ENCODE results near the gene GDF7.

GDF7 gene

GRCh38 chr2:20645301-20645701, 21.6 kb upstream of the GDF7 start:
- DNase-seq (ENCODE audit: low read depth in 2 of 2): no peak

DNA sequence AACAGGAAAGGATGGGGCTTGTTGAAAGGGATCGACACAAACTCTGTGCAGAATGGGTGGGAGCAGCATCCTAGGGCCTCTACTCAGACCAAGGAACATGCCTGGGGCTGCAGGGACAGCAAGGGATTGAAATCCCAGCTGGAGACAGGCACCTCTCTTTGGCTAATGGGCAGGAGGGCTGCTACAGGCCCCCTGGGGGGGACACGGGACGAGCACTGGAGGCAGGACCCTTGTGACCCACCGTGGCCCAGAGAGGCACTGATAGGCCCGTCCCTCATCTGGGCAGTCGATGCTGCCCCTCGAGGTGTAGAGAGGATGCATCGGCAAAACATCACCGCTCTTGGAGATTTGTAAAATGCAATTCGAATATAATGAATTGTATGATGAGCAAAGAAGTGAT, 21.2 kb upstream of the GDF7 start:
- DNase-seq (ENCODE audit: low read depth in 2 of 2): no peak

DNA sequence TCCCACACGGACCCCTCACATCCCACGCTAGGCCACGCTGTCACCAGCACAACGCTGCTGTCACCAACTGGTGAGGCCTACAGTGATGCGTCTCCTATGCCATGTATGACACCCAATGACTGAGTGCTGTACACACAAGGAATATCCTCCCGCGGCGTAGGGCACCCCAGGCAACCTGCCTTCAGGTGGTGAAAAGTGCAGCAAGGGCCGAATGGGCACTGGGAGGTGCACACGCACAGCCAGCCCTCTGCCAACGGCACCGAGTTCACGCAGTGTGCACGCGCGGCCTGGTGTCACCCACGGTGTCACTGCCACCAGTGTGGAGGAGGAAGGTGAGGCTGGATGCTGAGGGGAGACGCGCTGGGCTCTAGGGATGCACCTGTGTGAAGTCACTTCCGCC, 20.5 kb upstream of the GDF7 start:
- DNase-seq (ENCODE audit: low read depth in 2 of 2): no peak

DNA sequence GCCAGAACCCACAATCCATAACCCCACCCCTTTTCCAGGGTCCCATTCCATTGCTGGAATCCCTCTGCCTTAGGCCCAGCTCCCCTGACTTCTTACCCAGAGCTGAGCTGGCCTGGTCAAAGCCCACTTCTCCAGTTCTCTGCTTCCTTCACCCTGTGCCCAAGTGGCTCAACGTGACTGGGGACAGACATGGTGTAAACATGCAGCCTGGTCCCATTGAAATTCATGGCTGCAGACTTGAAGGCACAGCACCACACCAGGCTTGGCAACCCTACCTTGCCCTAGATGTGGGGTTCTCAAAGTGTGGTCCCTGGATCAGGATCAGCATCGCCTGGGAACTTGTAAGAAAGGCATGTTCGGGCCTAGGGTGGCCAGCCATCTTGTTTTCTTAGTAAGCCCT, 19.7 kb upstream of the GDF7 start:
- no peak for DNase-seq (ENCODE audit: low read depth in 2 of 2)

- no peak for DNase-seq (ENCODE audit: low read depth in 2 of 2)
Measured at GRCh38 chr2:20647738-20648137, 19.2 kb upstream of the GDF7 start.

GRCh38 chr2:20648206-20648605, 18.7 kb upstream of the GDF7 start:
- DNase-seq (ENCODE audit: low read depth in 2 of 2): no peak

DNA sequence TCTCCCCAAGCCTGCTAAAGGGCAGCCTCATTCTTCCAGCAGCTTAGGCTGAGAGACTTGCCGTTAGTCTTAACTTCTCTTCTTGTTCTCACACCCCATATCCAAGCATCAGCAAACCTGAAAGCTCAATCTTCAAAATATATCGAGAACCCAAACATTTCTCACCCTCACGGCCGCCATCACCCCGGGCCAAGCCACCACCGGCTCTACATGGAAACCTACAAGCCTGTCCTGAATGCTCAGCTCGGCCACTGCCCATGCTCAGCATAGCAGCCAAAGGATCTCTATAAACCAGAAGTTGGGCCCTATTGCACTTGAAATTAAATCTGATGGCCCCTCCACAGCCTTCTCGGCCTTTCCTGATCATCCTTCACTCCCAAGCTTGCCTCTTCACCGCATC, 18.1 kb upstream of the GDF7 start:
- no peak for DNase-seq (ENCODE audit: low read depth in 2 of 2)

DNA sequence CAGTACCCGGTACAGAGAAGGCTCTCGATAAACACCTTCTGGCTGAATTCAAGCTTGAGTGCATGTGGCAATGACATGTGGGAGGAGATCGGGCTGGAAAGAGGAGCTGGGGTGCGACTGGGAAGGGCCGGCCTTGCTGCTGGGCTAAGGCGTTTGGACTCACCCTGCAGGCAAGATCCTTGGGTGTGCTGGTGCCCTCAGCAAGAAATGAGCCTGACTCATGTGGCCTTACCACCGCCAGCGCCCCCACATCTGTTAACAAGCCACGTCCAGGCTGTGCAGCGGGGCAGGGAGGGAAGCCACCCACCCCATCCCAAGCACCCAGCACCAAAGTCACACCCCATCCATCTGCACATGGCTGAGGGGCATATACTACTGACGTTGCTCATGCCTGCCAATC, 17.4 kb upstream of the GDF7 start:
- DNase-seq (ENCODE audit: low read depth in 2 of 2): no peak

GRCh38 chr2:20649976-20650375, 17.0 kb upstream of the GDF7 start:
- no peak for DNase-seq (ENCODE audit: low read depth in 2 of 2)

- no peak for DNase-seq (ENCODE audit: low read depth in 2 of 2)
Measured at GRCh38 chr2:20650393-20650876, 16.5 kb upstream of the GDF7 start.

DNA sequence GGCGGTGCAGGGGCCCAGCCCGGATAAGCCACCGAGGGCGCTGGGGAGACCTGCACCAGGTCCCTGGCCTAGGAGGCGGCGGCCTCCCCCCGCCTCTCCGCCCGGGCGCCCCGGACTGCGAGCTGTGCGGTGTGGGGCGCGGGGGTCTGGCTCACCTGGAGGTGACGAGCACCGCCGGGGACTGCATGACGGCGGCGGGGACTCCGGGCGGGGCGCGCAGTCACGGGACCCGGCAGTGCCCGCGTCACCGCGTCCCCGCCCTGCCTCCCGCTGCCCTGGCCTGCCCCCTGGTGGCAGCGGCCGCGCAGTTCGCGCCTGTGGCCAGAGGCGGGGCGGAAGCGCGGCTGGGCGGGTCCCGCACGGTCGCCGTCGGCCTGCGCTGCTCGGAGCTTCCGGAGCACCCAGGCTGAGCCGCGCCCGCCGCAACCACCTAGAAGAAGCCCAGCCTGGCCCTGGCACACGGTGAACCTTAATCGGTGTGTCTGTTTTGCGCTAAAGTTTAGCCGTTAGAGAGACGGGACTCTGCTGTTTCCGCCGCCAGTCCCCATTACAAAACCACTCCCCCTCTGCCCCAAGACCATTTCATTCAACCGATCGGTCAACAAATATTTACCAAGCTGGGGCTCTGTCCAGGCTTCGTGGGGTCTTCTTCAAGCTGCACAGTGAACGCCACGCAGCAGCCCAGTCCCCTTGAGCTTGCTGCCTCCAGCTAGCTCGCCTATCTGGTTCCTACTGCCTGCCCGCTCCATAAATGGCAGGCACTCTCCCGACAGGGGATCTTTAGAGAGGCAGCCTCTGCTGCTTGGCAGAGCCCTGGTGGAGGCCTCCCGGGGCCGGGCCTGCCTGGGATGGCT, 15.8 kb upstream of the GDF7 start, which contains the start of gene HS1BP3:
Gene HS1BP3 (minus strand): TSS at position 222 of the 854 bp plus-strand sequence. CDS start 35 bp downstream, at position 187.
- DNase-seq (ENCODE audit: low read depth in 2 of 2): peak; percentile 69 to 81

DNA sequence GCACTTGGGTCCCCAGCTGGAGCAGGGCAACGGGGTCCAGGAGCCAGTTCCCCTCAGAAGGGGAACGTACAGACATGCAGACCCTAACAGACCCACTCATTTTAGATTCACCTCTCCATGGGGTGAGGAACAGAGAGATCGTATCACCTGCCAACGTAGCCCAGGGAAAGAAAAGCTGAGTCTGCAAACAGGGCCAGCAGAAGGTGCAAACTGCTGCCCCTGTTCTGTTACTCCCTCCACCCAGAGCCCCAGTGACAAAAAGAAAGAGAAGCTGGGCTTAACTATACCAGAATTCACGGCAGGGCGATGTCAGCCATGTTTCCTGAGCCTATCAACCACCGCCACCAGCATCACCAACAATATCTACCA, 15.2 kb upstream of the GDF7 start:
- no peak for DNase-seq (ENCODE audit: low read depth in 2 of 2)

DNA sequence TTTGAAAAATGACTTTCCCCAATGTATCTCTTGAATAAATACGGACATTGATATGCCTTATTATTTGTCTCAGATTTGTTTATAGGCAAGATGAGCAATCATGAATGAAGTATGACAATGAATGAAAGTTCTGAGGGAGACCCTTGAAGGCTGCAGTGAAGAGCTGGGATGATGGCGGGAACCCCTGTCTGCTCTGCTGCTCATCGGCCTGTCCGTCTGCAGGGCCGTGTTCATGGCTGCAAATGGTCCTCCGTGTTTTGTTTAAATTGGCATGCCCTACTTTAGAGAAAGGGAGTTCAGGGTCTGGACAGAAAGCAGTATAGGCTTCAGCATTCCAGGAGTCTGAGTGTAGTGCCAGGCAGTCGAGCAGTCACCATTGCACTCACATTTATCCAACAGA, 14.8 kb upstream of the GDF7 start:
- no peak for DNase-seq (ENCODE audit: low read depth in 2 of 2)

DNA sequence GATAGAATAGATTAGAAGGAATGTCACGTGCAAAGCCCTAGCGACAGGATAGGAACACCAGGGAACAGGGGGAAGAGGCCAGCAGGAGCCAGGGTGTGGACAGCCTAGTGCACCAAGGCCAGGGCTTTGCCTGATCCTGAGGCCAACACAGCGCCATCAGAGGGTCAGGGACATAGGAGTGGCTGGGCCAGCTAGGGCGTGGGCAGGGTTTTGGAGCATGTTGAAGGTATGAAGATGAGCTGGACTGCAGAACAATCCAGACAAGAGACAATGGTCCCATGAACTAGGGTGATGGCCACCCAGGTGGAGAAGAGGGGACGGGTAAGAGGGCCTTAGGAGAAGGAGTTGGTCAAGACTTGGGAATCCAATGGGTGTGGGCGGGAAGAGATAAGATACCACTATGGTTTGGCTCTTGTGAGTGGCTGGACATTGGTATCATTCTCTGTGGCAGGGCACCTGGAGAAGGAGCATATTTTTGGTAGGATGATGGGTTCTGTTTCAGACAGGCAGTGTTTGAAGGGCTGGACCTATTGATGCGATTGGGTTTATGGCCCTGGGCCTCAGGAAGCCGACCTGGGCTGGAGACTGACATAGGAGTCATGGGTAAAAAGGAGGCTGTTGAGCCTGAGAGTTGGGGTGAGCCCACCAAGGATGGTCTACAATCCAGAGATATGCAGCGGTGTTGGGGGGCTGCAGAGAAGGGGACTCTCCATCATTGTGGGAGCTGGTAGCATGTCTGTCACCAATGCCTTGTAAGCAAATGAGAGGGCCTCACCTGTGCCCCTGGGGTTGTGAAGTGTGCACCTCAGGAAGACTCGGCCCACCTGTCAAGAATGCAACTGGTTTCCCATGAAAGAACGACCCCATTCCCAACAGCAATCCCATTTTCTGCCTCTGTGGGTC, 14.0 kb upstream of the GDF7 start:
- DNase-seq (ENCODE audit: low read depth in 2 of 2): no peak

DNA sequence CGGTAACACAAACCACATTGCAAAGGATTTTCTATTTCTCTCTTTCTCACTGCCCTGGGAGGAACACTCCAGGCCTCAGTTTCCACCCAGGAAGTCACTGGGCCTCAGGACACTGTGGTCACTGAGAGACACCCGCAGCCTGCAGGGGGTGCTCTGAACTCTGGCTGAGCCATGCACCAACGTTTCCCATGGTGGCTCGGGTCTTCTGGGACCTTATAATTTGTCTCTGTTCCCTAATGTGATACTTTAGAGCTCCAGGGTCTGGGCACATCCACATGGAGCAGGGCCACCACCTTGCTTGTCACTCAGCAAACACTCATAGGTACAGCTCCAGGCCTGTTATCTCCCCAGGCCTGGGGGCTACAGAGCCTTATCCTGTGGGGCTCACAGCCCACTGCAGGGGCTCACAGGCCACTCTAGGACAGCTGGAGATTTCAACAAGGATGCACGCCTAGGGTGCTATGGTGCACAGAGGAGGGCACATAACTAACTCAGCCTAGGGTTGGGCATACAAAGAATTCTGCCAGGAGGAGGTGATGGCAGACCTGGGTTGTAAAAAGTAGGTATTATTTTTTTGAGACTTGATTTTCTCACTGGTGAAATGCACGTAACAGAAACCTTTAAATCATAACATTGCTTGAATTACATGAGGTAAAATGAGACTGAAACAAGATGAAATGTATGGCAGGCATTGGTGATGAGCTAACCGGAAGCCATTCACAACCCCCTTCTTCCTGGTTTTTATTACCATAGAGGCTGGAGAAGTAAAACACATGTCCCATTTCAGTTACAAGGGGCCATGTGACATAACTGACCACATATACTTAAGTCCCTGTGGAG, 13.0 kb upstream of the GDF7 start:
- no peak for DNase-seq (ENCODE audit: low read depth in 2 of 2)

GRCh38 chr2:20654535-20654813, 12.5 kb upstream of the GDF7 start:
- no peak for DNase-seq (ENCODE audit: low read depth in 2 of 2)

GRCh38 chr2:20656561-20656960, 10.4 kb upstream of the GDF7 start:
- DNase-seq (ENCODE audit: low read depth in 2 of 2): no peak

DNA sequence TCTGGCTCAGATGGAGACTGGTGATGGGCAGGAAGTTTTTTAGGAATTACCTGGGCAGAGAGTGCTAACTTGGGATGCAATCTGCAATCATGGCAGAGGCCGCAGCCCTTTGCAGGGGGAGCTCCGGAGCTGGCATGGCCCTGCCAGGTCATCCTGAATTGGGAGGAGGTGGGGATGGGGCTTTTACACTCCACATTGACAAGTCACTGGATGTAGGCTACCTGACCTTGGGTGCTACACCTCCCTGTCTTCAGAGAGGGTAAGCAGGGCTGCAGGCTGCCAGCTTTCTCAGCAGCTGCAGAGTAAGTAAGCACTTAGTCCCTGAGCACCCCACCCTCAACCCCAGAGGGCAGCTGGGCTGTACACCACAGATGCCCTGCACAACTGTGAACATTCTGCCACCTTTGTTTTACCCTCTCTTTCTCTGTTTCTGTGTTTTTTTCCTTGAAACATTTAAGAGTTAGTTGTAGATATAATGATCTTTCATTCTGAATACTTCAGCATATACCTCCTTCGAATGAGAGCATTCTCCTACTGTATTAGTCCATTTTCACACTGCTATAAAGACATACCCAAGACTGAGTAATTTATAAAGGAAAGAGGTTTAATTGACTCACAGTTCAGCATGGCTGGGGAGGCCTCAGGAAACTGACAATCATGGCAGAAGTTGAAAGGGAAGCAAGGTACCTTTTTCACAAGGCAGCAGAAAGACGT, 9.3 kb upstream of the GDF7 start:
- DNase-seq (ENCODE audit: low read depth in 2 of 2): no peak

GRCh38 chr2:20660506-20661420, 6.2 kb upstream of the GDF7 start:
- no peak for DNase-seq (ENCODE audit: low read depth in 2 of 2)
